GM10266 (cell line): ENCODE data around the gene LARGE1.

Experiments used
- DNase-seq: peaks from one replicate; pipeline ENCODE4 v3.0.0; 2012; ENCODE audit errors: extremely low spot score
- CTCF ChIP-seq: IDR thresholded peaks from 2 replicates; pipeline ENCODE4 v1.5.1; 2012; ENCODE audit warnings: mild to moderate bottlenecking, low read depth; ENCODE audit not compliant: control insufficient read depth, insufficient read depth; ENCODE audit errors: missing control alignments

LARGE1 gene

GRCh38 chr22:33327348-33327860 lies 592.9 kb downstream of the LARGE1 start:
- no peak for TF ChIP-seq CTCF
- no peak for DNase-seq

GRCh38 chr22:33326540-33327295 lies 593.6 kb downstream of the LARGE1 start:
- DNase-seq, result no peak
- TF ChIP-seq CTCF, result no peak

GRCh38 chr22:33325232-33326004 lies 594.9 kb downstream of the LARGE1 start:
- TF ChIP-seq CTCF, result no peak
- peak; percentile 58 for DNase-seq

- DNase-seq, result no peak
- TF ChIP-seq CTCF, result no peak
These were observed 596.0 kb downstream of the LARGE1 start for GRCh38 chr22:33324228-33324627.

GRCh38 chr22:33321466-33321865 lies 598.8 kb downstream of the LARGE1 start:
- no peak for TF ChIP-seq CTCF
- DNase-seq, result peak; percentile 24

- no peak for DNase-seq
- TF ChIP-seq CTCF, result no peak
These were observed 604.3 kb downstream of the LARGE1 start for GRCh38 chr22:33315954-33316353.

GRCh38 chr22:33315117-33315516 lies 605.2 kb downstream of the LARGE1 start:
- no peak for DNase-seq
- TF ChIP-seq CTCF, result no peak
